Right lobe of liver (tissue), 4 donors: ENCODE data around the gene HDAC11.

Experiments used
- POLR2A ChIP-seq: fragments of 450-650 bp; IDR thresholded peaks from one replicate; pipeline ENCODE4 v1.6.1; 2017; ENCODE audit warnings: antibody characterized with exemption, mild to moderate bottlenecking
- TF ChIP-seq, protein P1 (sequence below), 4 donors: fragments of 200-600 bp in 3 of 4; fragments of 450-650 bp in 1 of 4; IDR thresholded peaks; one replicate each; pipeline versions ENCODE4 v1.5.1 to v1.8.0; 2016 to 2022; ENCODE audit warnings: antibody characterized with exemption in 4 of 4, mild to moderate bottlenecking in 2 of 4
- donor health status: DM: no; HTN: no; CAD: no.
- donor health status: DM: no; HTN: no; CAD: no.
- donor health status: DM: no; HTN: yes; CAD: no.

- TF ChIP-seq, protein P1, sequence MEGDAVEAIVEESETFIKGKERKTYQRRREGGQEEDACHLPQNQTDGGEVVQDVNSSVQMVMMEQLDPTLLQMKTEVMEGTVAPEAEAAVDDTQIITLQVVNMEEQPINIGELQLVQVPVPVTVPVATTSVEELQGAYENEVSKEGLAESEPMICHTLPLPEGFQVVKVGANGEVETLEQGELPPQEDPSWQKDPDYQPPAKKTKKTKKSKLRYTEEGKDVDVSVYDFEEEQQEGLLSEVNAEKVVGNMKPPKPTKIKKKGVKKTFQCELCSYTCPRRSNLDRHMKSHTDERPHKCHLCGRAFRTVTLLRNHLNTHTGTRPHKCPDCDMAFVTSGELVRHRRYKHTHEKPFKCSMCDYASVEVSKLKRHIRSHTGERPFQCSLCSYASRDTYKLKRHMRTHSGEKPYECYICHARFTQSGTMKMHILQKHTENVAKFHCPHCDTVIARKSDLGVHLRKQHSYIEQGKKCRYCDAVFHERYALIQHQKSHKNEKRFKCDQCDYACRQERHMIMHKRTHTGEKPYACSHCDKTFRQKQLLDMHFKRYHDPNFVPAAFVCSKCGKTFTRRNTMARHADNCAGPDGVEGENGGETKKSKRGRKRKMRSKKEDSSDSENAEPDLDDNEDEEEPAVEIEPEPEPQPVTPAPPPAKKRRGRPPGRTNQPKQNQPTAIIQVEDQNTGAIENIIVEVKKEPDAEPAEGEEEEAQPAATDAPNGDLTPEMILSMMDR (IDR thresholded peaks at IDR 0.05) = no peak
- no peak for TF ChIP-seq POLR2A
Measured at GRCh38 chr3:13504161-13504831, 24.2 kb downstream of the HDAC11 start.
